ENCODE measurements around the gene MYO1G.
A peak's percentile ranks its signal among the peaks of the same experiment; 100 is the strongest.
"Not testable (repeated sequence)": the region's sequence is repeated elsewhere in the genome, so short reads cannot be mapped to it uniquely, and the experiment has no call there.

Gene MYO1G

GRCh38 chr7:44999245-45000092 is 20.7 kb upstream of the MYO1G start:
- DNase-seq = peak; percentile 98

- DNase-seq = no peak
Observed at GRCh38 chr7:44998153-44998871, 19.5 kb upstream of the MYO1G start.

GRCh38 chr7:44995555-44996493 is 17.0 kb upstream of the MYO1G start:
- DNase-seq = peak; percentile 31

- DNase-seq = no peak
Observed at GRCh38 chr7:44994877-44995554, 16.2 kb upstream of the MYO1G start.

GRCh38 chr7:44992004-44992795 is 13.4 kb upstream of the MYO1G start:
- DNase-seq = not testable (repeated sequence)

- no peak for DNase-seq
Observed at GRCh38 chr7:44990109-44991023, 11.6 kb upstream of the MYO1G start.

GRCh38 chr7:44989132-44989531 is 10.3 kb upstream of the MYO1G start:
- DNase-seq = no peak

GRCh38 chr7:44988701-44989100 is 9.9 kb upstream of the MYO1G start:
- DNase-seq = no peak

- no peak for DNase-seq
Observed at GRCh38 chr7:44987996-44988395, 9.2 kb upstream of the MYO1G start.

- DNase-seq = no peak
Observed at GRCh38 chr7:44987457-44987856, 8.6 kb upstream of the MYO1G start.

GRCh38 chr7:44986218-44987053 is 7.6 kb upstream of the MYO1G start:
- peak; percentile 95 for DNase-seq

GRCh38 chr7:44985900-44986217 is 7.0 kb upstream of the MYO1G start:
- DNase-seq = no peak

- DNase-seq = no peak
Observed at GRCh38 chr7:44985033-44985695, 6.3 kb upstream of the MYO1G start.

- DNase-seq = no peak
Observed at GRCh38 chr7:44984478-44984758, 5.6 kb upstream of the MYO1G start.

GRCh38 chr7:44983742-44984477 is 5.1 kb upstream of the MYO1G start:
- no peak for DNase-seq

- DNase-seq = no peak
Observed at GRCh38 chr7:44982970-44983369, 4.2 kb upstream of the MYO1G start.

GRCh38 chr7:44982535-44982923 is 3.7 kb upstream of the MYO1G start:
- no peak for DNase-seq

GRCh38 chr7:44981035-44981706 is 2.4 kb upstream of the MYO1G start:
- DNase-seq = no peak

Measured in T-helper 9 cell (primary cell).